WERI-Rb-1 (cell line): ENCODE results near the gene CAMK2G.

Experiments
- DNase-seq: peaks from one replicate; pipeline ENCODE4 v3.0.0-alpha.2; 2020
- H3K27ac ChIP-seq: fragments of 250-450 bp; sonication (Bioruptor Pico); 2 replicates; pipeline ENCODE4 v1.5.1; 2020; ENCODE audit warnings: mild to moderate bottlenecking, moderate library complexity
- H3K27me3 ChIP-seq: fragments of 250-450 bp; sonication (Bioruptor Pico); 2 replicates; pipeline ENCODE4 v1.5.1; 2021; ENCODE audit warnings: mild to moderate bottlenecking, low read depth, moderate library complexity; ENCODE audit not compliant: insufficient read depth, severe bottlenecking
- H3K36me3 ChIP-seq: fragments of 250-450 bp; sonication (Bioruptor Pico); 2 replicates; pipeline ENCODE4 v1.5.1; 2020; ENCODE audit warnings: mild to moderate bottlenecking, moderate library complexity
- H3K4me3 ChIP-seq: 2 replicates; pipeline ENCODE4 v1.5.1; 2011; ENCODE audit warnings: low read depth, mild to moderate bottlenecking, control low read depth, low read length
- H3K9me3 ChIP-seq: fragments of 250-450 bp; sonication (Bioruptor Pico); 2 replicates; pipeline ENCODE4 v1.5.1; 2021; ENCODE audit warnings: mild to moderate bottlenecking, moderate library complexity; ENCODE audit not compliant: severe bottlenecking
- CTCF ChIP-seq: IDR thresholded peaks from 2 replicates; pipeline ENCODE4 v1.5.1; 2011; ENCODE audit warnings: low read depth, mild to moderate bottlenecking, control low read depth, inconsistent platforms, low read length

Gene CAMK2G

GRCh38 chr10:73819081-73819480 is 55.3 kb downstream of the CAMK2G start:
- peaks cover 34% of the 10 kb centered on the region for H3K36me3 ChIP-seq

GRCh38 chr10:73818402-73818801 is 56.0 kb downstream of the CAMK2G start:
- no peak overlapping the region for H3K4me3 ChIP-seq
- H3K27ac ChIP-seq, result no peak overlapping the region
- DNase-seq, result no peak
- H3K27me3 ChIP-seq, result no peaks in the 10 kb centered on the region
- H3K9me3 ChIP-seq, result no peaks in the 10 kb centered on the region
- peaks cover 32% of the 10 kb centered on the region for H3K36me3 ChIP-seq
- peak; percentile 37; the same call in 1 of the 2 replicates for TF ChIP-seq CTCF

More at GRCh38 chr10:73819081-73819480, 55.3 kb downstream of the CAMK2G start:
- DNase-seq, result no peak
- H3K27ac ChIP-seq, result no peak overlapping the region
- H3K27me3 ChIP-seq, result no peaks in the 10 kb centered on the region
- H3K4me3 ChIP-seq, result no peak overlapping the region
- no peaks in the 10 kb centered on the region for H3K9me3 ChIP-seq
- TF ChIP-seq CTCF, result no peak

- Histone ChIP-seq H3K36me3 (peaks cover 32% of the 10 kb centered on the region), H3K9me3 (no peaks in the 10 kb centered on the region), H3K4me3 (no peak overlapping the region), H3K27ac (no peak overlapping the region), H3K27me3 (no peaks in the 10 kb centered on the region)
- no peak for DNase-seq
- no peak for TF ChIP-seq CTCF
Measured at GRCh38 chr10:73817826-73818225, 56.5 kb downstream of the CAMK2G start.

GRCh38 chr10:73816917-73817729 is 57.2 kb downstream of the CAMK2G start:
- TF ChIP-seq CTCF, result no peak
- H3K4me3 ChIP-seq, result no peak overlapping the region
- peaks cover 35% of the 10 kb centered on the region for H3K36me3 ChIP-seq
- no peaks in the 10 kb centered on the region for H3K27me3 ChIP-seq
- no peak overlapping the region for H3K27ac ChIP-seq
- no peak for DNase-seq
- H3K9me3 ChIP-seq, result no peaks in the 10 kb centered on the region

- H3K4me3 ChIP-seq, result no peak overlapping the region
- DNase-seq, result no peak
- H3K36me3 ChIP-seq, result peaks cover 35% of the 10 kb centered on the region
- TF ChIP-seq CTCF, result no peak
- no peaks in the 10 kb centered on the region for H3K9me3 ChIP-seq
- no peak overlapping the region for H3K27ac ChIP-seq
- H3K27me3 ChIP-seq, result no peaks in the 10 kb centered on the region
Measured at GRCh38 chr10:73815719-73816030, 58.7 kb downstream of the CAMK2G start.
